Fibroblast of lung (primary cell): ENCODE measurements around the gene UCK1. TPM values are rescaled to one million over a fixed set of nuclear protein-coding genes. Genes with fewer than 3 reads are reported as not detected.

ENCODE experiments used
- DNase-seq, 2 donors: peaks; one replicate each; pipeline versions ENCODE4 v3.0.0 to v3.0.0-alpha.2; 2010; ENCODE audit warnings: low read depth in 2 of 2
- H2AFZ ChIP-seq: 2 replicates; pipeline ENCODE4 v1.5.1; 2012; ENCODE audit warnings: low read length, control low read depth, inconsistent platforms
- H3K27ac ChIP-seq: 2 replicates; pipeline ENCODE4 v1.5.1; 2011; ENCODE audit warnings: low read length, control low read depth; ENCODE audit not compliant: insufficient read depth
- H3K27me3 ChIP-seq: 2 replicates; pipeline ENCODE4 v1.5.1; 2011; ENCODE audit warnings: mild to moderate bottlenecking, low read length; ENCODE audit not compliant: control insufficient read depth, insufficient read depth
- H3K36me3 ChIP-seq: 2 replicates; pipeline ENCODE4 v1.5.1; 2011; ENCODE audit warnings: low read length; ENCODE audit not compliant: control insufficient read depth, insufficient read depth
- H3K4me1 ChIP-seq: 2 replicates; pipeline ENCODE4 v1.5.1; 2011; ENCODE audit warnings: low read length; ENCODE audit not compliant: control insufficient read depth, insufficient read depth; ENCODE audit errors: extremely low read depth
- H3K4me2 ChIP-seq: 2 replicates; pipeline ENCODE4 v1.5.1; 2011; ENCODE audit warnings: low read length, control low read depth; ENCODE audit not compliant: insufficient read depth; ENCODE audit errors: extremely low read depth
- H3K4me3 ChIP-seq, 4 experiments: fragments of 200-600 bp in 1 of 4; sonication (generic) in 1 of 4; replicated peaks in 1 of 4; 2 replicates each; pipeline ENCODE4 v1.5.1; 2011 to 2016; ENCODE audit warnings: low read length in 4 of 4, low read depth in 3 of 4, mild to moderate bottlenecking in 3 of 4, control low read depth in 2 of 4, inconsistent platforms in 1 of 4, mixed read lengths in 1 of 4; ENCODE audit not compliant: insufficient read depth in 1 of 4; ENCODE audit errors: control extremely low read depth in 1 of 4
- H3K79me2 ChIP-seq: 2 replicates; pipeline ENCODE4 v1.5.1; 2012; ENCODE audit warnings: mild to moderate bottlenecking, low read length, inconsistent platforms; ENCODE audit not compliant: control insufficient read depth, insufficient read depth
- H3K9ac ChIP-seq: 2 replicates; pipeline ENCODE4 v1.5.1; 2011; ENCODE audit warnings: mild to moderate bottlenecking, low read length, control low read depth; ENCODE audit not compliant: insufficient read depth
- H3K9me3 ChIP-seq: 2 replicates; pipeline ENCODE4 v1.5.1; 2012; ENCODE audit warnings: low read depth, low read length; ENCODE audit not compliant: control insufficient read depth, insufficient read depth
- H4K20me1 ChIP-seq: 2 replicates; pipeline ENCODE4 v1.5.1; 2011; ENCODE audit warnings: low read length; ENCODE audit not compliant: control insufficient read depth, insufficient read depth; ENCODE audit errors: extremely low read depth
- CTCF ChIP-seq, 2 donors: IDR thresholded peaks in 1 of 2; conservative IDR thresholded peaks in 1 of 2; 1 replicate in 1 of 2; 2 replicates in 1 of 2; pipeline ENCODE4 v1.5.1; 2011 to 2012; ENCODE audit warnings: low read length in 2 of 2, control low read depth in 1 of 2, inconsistent platforms in 1 of 2, low read depth in 1 of 2, mild to moderate bottlenecking in 1 of 2
- EZH2 ChIP-seq: IDR thresholded peaks from 2 replicates; pipeline ENCODE4 v1.5.1; 2012; ENCODE audit warnings: low read length, control low read depth, mild to moderate bottlenecking; ENCODE audit errors: missing control alignments
- polyA plus RNA-seq, 2 donors: library from polyadenylated mRNA; depleted of rRNA in 1 of 2; stranded (reverse) in 1 of 2; unstranded in 1 of 2; fragments of >200 nt; gene quantifications; 2 replicates each; pipeline ENCODE4 v1.2.1, GENCODE V29; 2011 to 2012; ENCODE audit warnings: missing spikeins in 1 of 2
- total RNA-seq: library from RNA; depleted of rRNA; stranded (reverse); fragments of >200 nt; gene quantifications from 2 replicates; pipeline ENCODE4 v1.2.1, GENCODE V29; 2014

UCK1 gene
- total and polyA plus RNA-seq, 2 donors (not counting 1 experiment from before 2014, with no cell fraction given): 20.9 to 22.3 TPM

GRCh38 chr9:131513177-131513576 lies 17.9 kb downstream of the UCK1 start:
- Histone ChIP-seq H3K27ac (no peak overlapping the region), H3K36me3 (peaks cover 26% of the 10 kb centered on the region), H3K9me3 (no peaks in the 10 kb centered on the region), H3K79me2 (no peaks in the 10 kb centered on the region), H3K9ac (no peak overlapping the region), H3K4me3 (no peak overlapping the region), H3K27me3 (no peaks in the 10 kb centered on the region), H3K4me1 (no peaks in the 10 kb centered on the region), H3K4me2 (no peak overlapping the region), H2AFZ (no peak overlapping the region), H4K20me1 (no peaks in the 10 kb centered on the region)
- no peak for DNase-seq
- TF ChIP-seq EZH2 (no peak), CTCF (conservative IDR thresholded peaks at IDR 0.05 in 1 of 2, IDR thresholded peaks at IDR 0.05 in 1 of 2; ENCODE audit: low read depth in 1 of 2, low read length in 2 of 2) (no peak)

- TF ChIP-seq EZH2: no peak
- TF ChIP-seq CTCF (conservative IDR thresholded peaks at IDR 0.05 in 1 of 2, IDR thresholded peaks at IDR 0.05 in 1 of 2; ENCODE audit: low read depth in 1 of 2, low read length in 2 of 2): no peak
- DNase-seq: no peak
- Histone ChIP-seq H3K36me3 (peaks cover 26% of the 10 kb centered on the region), H2AFZ (no peak overlapping the region), H3K4me1 (no peaks in the 10 kb centered on the region), H4K20me1 (no peaks in the 10 kb centered on the region), H3K79me2 (no peaks in the 10 kb centered on the region), H3K4me3 (no peak overlapping the region), H3K27me3 (no peaks in the 10 kb centered on the region), H3K9me3 (no peaks in the 10 kb centered on the region), H3K9ac (no peak overlapping the region), H3K4me2 (no peak overlapping the region), H3K27ac (no peak overlapping the region)
Observed at GRCh38 chr9:131511880-131512279, 19.2 kb downstream of the UCK1 start.

GRCh38 chr9:131511416-131511815 lies 19.6 kb downstream of the UCK1 start:
- H3K4me1 ChIP-seq: no peaks in the 10 kb centered on the region
- DNase-seq: no peak
- peaks cover 22% of the 10 kb centered on the region for H3K36me3 ChIP-seq
- no peaks in the 10 kb centered on the region for H3K79me2 ChIP-seq
- H4K20me1 ChIP-seq: no peaks in the 10 kb centered on the region
- H3K4me2 ChIP-seq: no peak overlapping the region
- no peaks in the 10 kb centered on the region for H3K9me3 ChIP-seq
- no peaks in the 10 kb centered on the region for H3K27me3 ChIP-seq
- TF ChIP-seq CTCF (conservative IDR thresholded peaks at IDR 0.05 in 1 of 2, IDR thresholded peaks at IDR 0.05 in 1 of 2; ENCODE audit: low read depth in 1 of 2, low read length in 2 of 2) (no peak), EZH2 (no peak)
- H3K4me3 ChIP-seq: no peak overlapping the region
- no peak overlapping the region for H3K9ac ChIP-seq
- H2AFZ ChIP-seq: no peak overlapping the region
- no peak overlapping the region for H3K27ac ChIP-seq
